ENCODE measurements around the gene SCNN1A.

- TF ChIP-seq CTCF (IDR thresholded peaks at IDR 0.05) (no peak), TCF7L2 (IDR thresholded peaks at IDR 0.05; ENCODE audit: low read depth, low read length) (no peak), POLR2AphosphoS5 (IDR thresholded peaks at IDR 0.05; ENCODE audit: low read depth, low read length) (peak; percentile 50), REST (IDR thresholded peaks at IDR 0.05; ENCODE audit: insufficient read depth in 1 of 2, low read depth in 2 of 2, low read length in 1 of 2) (no peak)
Measured at GRCh38 chr12:6327229-6328041, 47.9 kb downstream of the SCNN1A start.
